ENCODE data around the gene RASA1.

DNA sequence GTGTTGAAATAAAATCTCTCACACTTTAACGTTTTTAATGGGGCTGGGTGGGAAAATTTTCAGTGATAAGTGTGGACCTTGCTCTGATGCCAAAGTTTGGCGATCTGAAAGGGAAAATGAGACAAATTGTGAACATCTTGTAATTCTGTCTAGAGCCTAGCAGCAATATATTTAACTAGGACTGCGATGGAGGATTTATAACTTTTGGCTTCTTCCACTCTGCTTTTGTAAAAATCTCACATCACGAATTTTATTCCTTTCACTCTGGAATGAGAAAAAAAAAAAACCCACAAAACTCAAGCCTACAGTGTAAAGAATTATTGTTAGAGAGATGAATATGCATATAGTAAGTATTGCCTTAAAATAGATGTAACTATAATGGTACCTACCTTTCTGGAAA is 125.1 kb downstream of the RASA1 start:
- TF ChIP-seq, protein P1, sequence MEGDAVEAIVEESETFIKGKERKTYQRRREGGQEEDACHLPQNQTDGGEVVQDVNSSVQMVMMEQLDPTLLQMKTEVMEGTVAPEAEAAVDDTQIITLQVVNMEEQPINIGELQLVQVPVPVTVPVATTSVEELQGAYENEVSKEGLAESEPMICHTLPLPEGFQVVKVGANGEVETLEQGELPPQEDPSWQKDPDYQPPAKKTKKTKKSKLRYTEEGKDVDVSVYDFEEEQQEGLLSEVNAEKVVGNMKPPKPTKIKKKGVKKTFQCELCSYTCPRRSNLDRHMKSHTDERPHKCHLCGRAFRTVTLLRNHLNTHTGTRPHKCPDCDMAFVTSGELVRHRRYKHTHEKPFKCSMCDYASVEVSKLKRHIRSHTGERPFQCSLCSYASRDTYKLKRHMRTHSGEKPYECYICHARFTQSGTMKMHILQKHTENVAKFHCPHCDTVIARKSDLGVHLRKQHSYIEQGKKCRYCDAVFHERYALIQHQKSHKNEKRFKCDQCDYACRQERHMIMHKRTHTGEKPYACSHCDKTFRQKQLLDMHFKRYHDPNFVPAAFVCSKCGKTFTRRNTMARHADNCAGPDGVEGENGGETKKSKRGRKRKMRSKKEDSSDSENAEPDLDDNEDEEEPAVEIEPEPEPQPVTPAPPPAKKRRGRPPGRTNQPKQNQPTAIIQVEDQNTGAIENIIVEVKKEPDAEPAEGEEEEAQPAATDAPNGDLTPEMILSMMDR (IDR thresholded peaks at IDR 0.05): no peak
- no peak for TF ChIP-seq POLR2A (IDR thresholded peaks at IDR 0.05)
